SU-DHL-6 (cell line): ENCODE results near the gene BBS10.

Experiments
- EZH2phosphoT487 ChIP-seq: fragments of 200-600 bp; sonication (generic), shearing (Covaris generic); conservative IDR thresholded peaks from 2 replicates; pipeline ENCODE4 v1.6.1; 2018; ENCODE audit warnings: mild to moderate bottlenecking, antibody characterized with exemption, low read length, moderate library complexity, mixed read lengths
- TF ChIP-seq, protein P1 (sequence below): fragments of 200-600 bp; sonication (generic); IDR thresholded peaks from one replicate; pipeline ENCODE4 v1.5.1; 2017; ENCODE audit warnings: antibody characterized with exemption, mild to moderate bottlenecking, low read length, moderate library complexity; ENCODE audit not compliant: insufficient read depth, poor library complexity, severe bottlenecking

DNA sequence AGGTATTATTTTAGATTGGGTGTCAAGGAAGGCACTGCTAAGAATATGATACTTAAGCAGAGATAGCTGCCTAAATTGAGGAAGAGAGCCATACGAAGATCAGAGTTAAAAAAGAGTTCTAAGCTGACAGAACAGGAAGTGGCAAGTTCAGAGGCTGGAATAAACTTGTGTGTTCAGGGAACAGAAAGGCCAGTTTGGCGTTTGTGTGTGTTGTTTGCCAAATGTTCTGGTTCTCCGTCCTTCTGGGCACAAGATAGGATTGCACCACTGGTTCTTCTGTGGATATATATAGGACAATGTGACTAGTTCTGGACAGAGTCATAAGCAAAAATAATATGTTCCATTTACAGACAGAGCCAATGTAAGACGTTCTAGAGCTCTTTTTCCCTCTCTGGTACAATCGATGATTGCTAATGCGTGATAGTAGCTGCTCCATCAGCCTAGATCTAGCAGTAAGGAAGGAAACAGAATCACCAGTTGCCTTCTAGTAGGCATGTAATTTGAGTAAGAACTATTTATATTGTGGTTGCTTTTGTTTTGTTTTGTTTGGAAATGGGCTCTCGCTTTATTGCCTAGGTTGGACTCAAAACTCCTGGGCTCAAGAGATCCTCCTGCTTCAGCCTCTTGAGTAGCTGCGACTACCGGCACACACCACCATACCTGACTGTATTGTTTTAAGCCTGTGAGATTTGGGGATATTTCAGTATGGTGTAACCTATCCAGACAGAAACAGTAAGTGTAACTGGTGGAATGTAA lies 7.4 kb downstream of the BBS10 start:
- TF ChIP-seq, protein P1, sequence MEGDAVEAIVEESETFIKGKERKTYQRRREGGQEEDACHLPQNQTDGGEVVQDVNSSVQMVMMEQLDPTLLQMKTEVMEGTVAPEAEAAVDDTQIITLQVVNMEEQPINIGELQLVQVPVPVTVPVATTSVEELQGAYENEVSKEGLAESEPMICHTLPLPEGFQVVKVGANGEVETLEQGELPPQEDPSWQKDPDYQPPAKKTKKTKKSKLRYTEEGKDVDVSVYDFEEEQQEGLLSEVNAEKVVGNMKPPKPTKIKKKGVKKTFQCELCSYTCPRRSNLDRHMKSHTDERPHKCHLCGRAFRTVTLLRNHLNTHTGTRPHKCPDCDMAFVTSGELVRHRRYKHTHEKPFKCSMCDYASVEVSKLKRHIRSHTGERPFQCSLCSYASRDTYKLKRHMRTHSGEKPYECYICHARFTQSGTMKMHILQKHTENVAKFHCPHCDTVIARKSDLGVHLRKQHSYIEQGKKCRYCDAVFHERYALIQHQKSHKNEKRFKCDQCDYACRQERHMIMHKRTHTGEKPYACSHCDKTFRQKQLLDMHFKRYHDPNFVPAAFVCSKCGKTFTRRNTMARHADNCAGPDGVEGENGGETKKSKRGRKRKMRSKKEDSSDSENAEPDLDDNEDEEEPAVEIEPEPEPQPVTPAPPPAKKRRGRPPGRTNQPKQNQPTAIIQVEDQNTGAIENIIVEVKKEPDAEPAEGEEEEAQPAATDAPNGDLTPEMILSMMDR = no peak
- TF ChIP-seq EZH2phosphoT487 = no peak
